Rectal smooth muscle tissue (tissue), 1 donor: ENCODE data around the gene FA2H.
A peak's percentile ranks its signal among the peaks of the same experiment; 100 is the strongest.

Experiments
- H3K27ac ChIP-seq: one replicate; pipeline ENCODE4 v1.7.0; 2013; ENCODE audit warnings: low read depth, low read length, inconsistent platforms
- H3K27me3 ChIP-seq: one replicate; pipeline ENCODE4 v1.7.0; 2013; ENCODE audit warnings: low read length; ENCODE audit not compliant: control insufficient read depth, insufficient read depth
- H3K36me3 ChIP-seq: one replicate; pipeline ENCODE4 v1.7.0; 2013; ENCODE audit warnings: low read length; ENCODE audit not compliant: control insufficient read depth, insufficient read depth
- H3K4me1 ChIP-seq: one replicate; pipeline ENCODE4 v1.7.0; 2013; ENCODE audit warnings: low read length; ENCODE audit not compliant: control insufficient read depth, insufficient read depth
- H3K4me3 ChIP-seq: one replicate; pipeline ENCODE4 v1.7.0; 2013; ENCODE audit warnings: low read length
- H3K9ac ChIP-seq: one replicate; pipeline ENCODE4 v1.7.0; 2013; ENCODE audit warnings: low read length

The FA2H gene

DNA sequence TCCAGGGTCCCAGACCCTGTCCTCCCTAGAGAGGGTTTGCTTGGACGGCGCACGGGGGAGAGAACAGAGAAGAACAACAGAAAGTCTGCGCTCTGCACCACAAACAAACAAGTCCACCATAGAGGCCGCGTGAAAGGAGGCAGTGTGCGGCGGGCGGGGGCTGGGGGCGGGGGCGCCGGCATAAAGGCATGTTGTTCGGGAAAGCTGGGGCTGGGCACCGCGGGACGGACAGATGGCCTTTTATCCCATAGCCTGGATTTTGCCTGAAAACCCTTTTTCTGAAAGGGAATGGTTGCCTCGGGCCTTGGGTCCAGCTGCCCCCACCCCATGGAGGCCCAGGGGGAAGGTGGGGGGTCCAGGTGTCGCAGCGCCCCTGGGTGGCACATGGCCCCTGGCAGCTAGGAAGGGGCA lies 26.0 kb downstream of the FA2H start:
- H3K27me3 ChIP-seq = no peaks in the 10 kb centered on the region
- H3K4me1 ChIP-seq = no peaks in the 10 kb centered on the region
- no peaks in the 10 kb centered on the region for H3K36me3 ChIP-seq
- no peak overlapping the region for H3K9ac ChIP-seq
- no peak overlapping the region for H3K4me3 ChIP-seq
- no peak overlapping the region for H3K27ac ChIP-seq

DNA sequence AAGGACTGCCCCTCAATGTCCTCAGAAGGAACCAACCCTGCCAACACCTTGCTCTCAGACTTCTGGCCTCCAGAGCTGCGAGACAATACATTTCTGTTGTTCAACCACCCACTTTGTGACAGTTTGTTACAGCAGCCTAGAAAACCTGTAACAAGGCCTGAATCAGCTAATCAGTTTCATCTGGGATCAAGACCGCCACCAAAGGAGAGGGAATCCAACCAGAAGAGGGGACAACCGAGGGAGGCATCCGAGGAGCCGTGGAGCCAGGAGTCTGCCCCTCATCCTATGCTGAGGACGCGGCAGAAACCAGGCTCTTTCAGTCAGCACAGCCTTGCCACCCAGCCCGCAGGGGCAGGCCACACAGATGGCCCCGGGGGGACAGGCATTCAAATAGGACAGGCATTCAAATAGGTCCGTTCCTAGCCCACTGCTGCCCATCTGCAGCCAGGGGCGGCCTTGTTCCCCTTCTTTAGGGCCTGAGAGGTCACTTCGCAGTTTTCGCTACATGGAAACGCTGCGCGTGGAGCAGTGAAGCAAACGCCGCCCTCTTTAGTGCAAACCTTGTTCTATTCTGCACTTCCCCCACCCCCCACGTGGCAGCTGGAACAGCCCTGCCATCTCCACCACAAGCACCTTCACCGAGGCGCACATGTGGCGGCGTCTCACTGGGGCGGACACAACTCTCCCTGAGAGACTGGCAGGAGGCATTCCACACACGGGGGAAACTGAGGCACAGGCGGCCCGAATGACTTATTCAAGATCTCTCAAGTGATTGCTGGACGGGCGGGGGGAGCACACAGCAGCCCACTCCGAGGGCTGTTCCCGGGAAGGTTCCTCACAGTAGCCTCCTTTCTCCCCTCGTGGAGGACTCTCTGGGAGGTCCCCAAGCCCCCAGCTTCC lies 26.7 kb downstream of the FA2H start:
- Histone ChIP-seq H3K27me3 (no peaks in the 10 kb centered on the region), H3K4me1 (no peaks in the 10 kb centered on the region), H3K36me3 (no peaks in the 10 kb centered on the region), H3K27ac (no peak overlapping the region), H3K9ac (no peak overlapping the region), H3K4me3 (no peak overlapping the region)

DNA sequence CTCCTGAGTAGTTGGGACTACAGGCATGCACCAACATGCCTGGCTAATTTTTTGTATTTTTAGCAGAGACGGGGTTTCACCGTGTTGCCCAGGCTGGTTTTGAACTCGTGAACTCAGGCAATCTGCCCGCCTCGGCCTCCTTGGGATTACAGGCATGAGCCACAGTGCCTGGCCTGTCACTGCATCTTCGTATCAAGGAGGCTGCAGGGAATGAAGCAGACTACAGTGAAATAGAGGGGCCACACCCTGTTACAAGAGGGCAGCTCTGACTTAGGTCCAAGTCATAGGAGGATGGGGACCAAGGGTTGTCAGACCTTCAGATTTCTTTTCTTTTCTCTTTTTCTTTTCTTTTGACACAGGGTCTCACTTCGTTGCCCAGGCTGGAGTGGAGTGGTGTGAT lies 28.7 kb downstream of the FA2H start:
- Histone ChIP-seq H3K4me1 (no peaks in the 10 kb centered on the region), H3K4me3 (no peak overlapping the region), H3K27me3 (no peaks in the 10 kb centered on the region), H3K9ac (no peak overlapping the region), H3K36me3 (no peaks in the 10 kb centered on the region), H3K27ac (no peak overlapping the region)

DNA sequence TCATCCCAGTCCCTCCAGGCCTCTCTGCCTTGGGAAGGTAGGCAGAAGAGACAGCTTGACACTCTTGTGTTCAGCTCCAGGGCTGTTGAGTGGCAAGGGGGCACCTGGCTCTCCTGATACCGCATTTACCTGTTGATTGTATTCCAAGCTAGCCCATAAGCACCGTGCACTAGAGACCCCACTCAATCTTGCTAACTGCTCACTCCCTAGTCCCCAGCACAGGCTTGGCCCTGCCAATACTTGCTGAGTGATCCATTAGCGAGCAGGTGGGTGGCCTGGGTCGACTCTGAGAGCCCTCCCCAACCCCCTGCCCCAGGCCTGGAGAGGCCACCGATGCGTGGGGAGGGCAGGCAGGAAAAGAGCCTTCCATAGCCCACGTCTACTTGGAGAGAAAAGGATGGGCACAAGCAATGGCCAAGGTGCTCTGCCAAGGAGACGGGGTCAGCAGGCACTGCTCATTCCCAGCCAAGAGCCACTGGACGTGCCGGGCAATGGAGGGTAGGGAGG lies 29.5 kb downstream of the FA2H start:
- no peak overlapping the region for H3K27ac ChIP-seq
- H3K27me3 ChIP-seq = no peaks in the 10 kb centered on the region
- peaks cover 2% of the 10 kb centered on the region for H3K4me1 ChIP-seq
- H3K36me3 ChIP-seq = no peaks in the 10 kb centered on the region
- no peak overlapping the region for H3K9ac ChIP-seq
- H3K4me3 ChIP-seq = no peak overlapping the region

DNA sequence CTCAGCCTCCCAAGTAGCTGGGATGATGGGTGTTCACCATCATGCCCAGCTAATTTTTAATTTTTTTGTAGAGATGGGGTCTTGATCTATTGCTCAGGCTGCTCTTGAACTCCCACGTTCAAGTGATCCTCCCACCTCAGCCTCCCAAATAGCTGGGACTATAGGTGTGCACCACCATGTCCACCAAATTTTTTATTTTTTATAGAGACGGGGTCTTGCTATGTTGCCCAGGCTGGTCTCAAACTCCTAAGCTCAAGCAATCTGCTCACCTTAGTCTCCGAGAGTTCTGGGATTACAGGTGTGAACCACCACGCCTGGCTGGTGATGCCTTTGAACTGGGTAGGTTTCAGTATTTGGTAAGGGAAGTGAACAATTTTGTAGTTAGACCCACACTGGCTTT lies 30.1 kb downstream of the FA2H start:
- Histone ChIP-seq H3K9ac (no peak overlapping the region), H3K4me3 (no peak overlapping the region), H3K27ac (no peak overlapping the region), H3K27me3 (no peaks in the 10 kb centered on the region), H3K4me1 (peaks cover 2% of the 10 kb centered on the region), H3K36me3 (no peaks in the 10 kb centered on the region)

DNA sequence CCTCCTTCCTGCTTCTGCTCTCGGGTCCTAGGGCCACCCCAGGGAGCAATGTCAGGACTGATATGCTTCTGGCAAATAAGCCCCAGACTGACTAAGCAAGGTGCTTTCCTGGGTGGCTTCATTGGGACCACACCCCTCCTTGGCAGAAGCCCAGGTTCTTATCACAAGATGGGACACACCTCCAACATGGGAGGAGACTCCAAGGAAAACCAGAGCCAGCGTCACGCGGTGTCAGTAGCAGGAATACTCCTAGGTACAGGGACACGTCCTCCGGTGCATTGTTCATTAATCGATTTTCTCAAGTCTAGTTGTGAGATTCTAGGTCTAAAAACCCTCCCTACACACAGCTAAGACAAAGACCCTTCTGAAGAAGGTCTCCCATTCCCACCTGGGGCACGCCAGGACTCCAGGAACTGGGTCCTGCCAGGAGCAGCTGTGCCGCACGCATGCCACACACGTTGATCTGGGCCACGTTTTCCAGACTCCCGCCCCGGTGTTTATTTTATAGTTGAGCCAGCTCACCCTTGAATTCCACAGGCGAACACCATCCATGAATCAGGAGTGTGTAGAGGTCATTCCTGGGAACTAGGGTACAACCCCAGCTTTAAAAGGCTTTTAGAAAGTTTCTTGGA lies 30.8 kb downstream of the FA2H start:
- Histone ChIP-seq H3K4me3 (peak overlapping the region; percentile 25), H3K4me1 (peaks cover 2% of the 10 kb centered on the region), H3K36me3 (no peaks in the 10 kb centered on the region), H3K9ac (peak overlapping the region; percentile 43), H3K27ac (no peak overlapping the region), H3K27me3 (no peaks in the 10 kb centered on the region)

DNA sequence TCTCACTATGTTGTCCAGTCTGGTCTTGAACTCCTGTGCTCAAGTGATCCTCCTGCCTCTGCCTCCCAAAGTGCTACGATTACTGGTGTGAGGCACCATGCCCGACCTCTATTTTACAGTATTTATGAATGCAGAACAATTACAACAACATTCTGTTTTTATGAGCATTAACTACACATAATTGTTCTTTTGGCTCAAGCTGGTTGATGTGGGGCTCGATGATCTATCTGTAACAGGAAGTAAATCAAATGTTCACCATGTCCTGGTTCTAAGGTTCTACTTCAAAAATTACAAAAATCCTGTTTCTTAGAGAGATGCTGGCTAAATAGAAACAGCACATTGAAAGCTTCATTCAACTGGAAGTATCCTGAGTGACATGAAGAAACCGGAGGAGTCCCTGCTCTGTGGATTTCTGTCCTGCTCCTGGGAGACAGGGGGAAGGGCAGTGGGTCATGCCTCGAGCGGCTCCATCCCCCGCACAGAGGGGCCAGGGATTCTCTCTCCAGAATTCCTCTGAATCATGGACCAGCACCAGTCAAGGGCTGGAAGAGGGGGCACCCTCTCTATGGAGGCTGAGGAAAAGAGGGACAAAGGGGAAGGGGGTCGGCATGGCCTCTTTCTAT lies 31.5 kb downstream of the FA2H start:
- peaks cover 2% of the 10 kb centered on the region for H3K4me1 ChIP-seq
- H3K9ac ChIP-seq = peak overlapping the region; percentile 43
- H3K27ac ChIP-seq = no peak overlapping the region
- no peaks in the 10 kb centered on the region for H3K27me3 ChIP-seq
- H3K36me3 ChIP-seq = no peaks in the 10 kb centered on the region
- H3K4me3 ChIP-seq = peak overlapping the region; percentile 16

DNA sequence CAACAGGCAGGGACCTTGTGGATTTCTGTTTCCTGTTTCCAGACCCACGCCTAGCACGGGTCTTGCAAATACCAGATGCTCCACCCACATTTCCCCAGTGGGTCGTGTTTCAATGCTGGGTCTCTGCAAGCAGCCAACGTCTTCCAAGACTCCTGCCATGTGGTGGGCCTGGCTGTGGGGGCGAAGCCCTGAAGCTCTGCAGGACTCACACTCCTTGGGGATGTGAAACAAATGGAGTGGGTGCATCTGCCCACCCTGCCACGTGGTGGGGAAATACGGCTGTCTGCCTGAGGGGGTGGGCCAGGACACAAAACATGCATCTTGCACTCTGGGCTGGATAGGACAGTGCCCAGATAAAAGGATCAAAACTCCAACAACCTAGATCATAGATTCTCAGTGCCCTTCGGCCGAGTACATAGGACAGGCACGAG lies 32.6 kb downstream of the FA2H start:
- Histone ChIP-seq H3K4me1 (peaks cover 2% of the 10 kb centered on the region), H3K36me3 (no peaks in the 10 kb centered on the region), H3K27ac (no peak overlapping the region), H3K9ac (no peak overlapping the region), H3K27me3 (no peaks in the 10 kb centered on the region), H3K4me3 (no peak overlapping the region)

DNA sequence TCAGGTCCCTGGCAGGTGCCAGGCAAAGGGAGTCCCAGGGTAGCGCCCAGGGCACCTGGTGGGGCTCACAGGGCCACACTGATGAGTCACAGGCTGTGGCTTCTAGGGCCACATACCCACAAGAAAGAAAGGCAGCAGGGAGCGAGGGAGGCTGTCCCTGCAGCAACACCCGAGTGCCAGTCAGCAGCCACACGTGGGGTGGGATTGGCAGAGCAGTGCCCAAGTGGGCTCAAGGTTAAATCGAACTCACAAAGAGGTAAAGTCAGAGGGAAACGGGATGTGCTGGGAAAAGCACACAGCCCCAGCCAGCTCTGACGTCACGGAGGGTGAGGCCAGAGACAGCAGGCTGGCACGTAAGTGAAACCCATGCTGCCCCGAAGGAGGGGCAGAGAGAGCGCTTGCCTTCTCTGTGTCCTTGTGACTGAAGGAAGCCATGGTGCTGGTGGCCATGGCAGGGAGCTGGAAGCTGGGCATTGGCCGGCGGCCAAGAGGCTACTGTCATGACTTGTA lies 33.8 kb downstream of the FA2H start:
- Histone ChIP-seq H3K9ac (no peak overlapping the region), H3K27ac (no peak overlapping the region), H3K4me3 (no peak overlapping the region), H3K27me3 (no peaks in the 10 kb centered on the region), H3K4me1 (peaks cover 2% of the 10 kb centered on the region), H3K36me3 (no peaks in the 10 kb centered on the region)

DNA sequence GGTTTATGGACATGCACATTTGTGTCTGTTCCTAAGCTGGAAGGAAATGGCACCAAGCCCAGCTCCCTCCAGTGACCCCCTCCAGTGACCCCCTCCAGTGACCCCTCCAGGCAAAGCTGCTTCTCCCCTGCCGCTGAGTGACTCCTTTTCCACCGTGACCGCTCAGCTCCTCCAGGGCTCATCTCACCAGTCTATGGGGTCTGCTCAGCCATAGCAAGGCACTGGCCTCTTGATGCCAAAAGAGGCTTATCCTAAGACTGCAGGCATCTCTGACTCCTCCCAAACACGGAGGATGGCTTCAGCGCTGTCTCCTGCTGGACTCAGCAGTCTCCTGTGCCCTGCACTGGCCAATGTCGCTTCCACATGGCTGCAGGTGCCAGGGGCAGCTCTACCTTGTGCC lies 35.3 kb downstream of the FA2H start:
- Histone ChIP-seq H3K27ac (no peak overlapping the region), H3K4me3 (no peak overlapping the region), H3K27me3 (no peaks in the 10 kb centered on the region), H3K9ac (no peak overlapping the region), H3K4me1 (peaks cover 2% of the 10 kb centered on the region), H3K36me3 (no peaks in the 10 kb centered on the region)

DNA sequence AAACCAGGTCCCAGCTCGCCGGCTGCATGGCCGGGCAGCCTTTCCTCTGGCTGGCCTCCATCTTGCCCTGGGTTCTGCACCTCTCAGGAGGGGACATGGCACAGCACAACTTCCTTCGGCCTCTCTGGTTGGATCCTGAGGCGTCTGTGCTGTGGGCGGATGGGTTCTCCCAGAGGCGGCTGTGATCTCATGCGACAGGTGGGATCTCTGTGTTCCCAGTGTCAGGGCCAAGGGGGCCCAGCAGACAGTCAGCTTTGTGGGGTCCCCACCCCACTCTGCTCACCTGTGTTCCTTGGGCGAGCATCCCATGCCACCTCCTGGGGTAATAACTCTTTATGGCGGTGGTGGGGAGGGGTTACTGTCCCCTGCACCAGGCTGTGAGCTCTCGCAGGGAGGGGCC lies 35.8 kb downstream of the FA2H start:
- Histone ChIP-seq H3K4me3 (no peak overlapping the region), H3K9ac (no peak overlapping the region), H3K4me1 (peaks cover 2% of the 10 kb centered on the region), H3K27me3 (no peaks in the 10 kb centered on the region), H3K36me3 (no peaks in the 10 kb centered on the region), H3K27ac (no peak overlapping the region)

DNA sequence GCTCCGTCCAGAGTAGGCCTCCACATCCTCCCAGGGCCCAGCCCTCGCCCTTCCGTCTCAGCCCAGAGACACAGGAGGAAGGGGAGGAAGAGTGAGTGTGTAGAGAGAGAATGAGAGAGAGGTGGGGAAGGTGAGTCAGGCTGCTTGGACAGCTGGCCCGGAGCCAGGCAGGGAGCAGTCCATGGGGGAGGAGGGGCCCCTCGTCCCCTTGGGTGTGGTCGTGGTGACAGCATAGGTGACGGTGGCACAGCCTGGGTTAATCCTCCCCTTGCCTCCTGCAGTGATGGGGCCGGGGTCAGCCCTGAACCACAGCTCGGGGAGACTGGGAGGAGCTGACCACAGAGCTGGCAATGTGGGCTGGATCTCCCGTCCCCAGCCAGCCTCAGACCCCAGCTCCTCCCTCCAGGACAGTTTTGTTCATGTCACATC lies 36.5 kb downstream of the FA2H start:
- Histone ChIP-seq H3K27me3 (no peaks in the 10 kb centered on the region), H3K4me3 (no peak overlapping the region), H3K4me1 (peaks cover 2% of the 10 kb centered on the region), H3K27ac (no peak overlapping the region), H3K36me3 (no peaks in the 10 kb centered on the region), H3K9ac (no peak overlapping the region)
